Ectodermal cell (in vitro differentiated cells): Measurements from ENCODE around the gene SIGLEC1.

Experiments
- H3K27ac ChIP-seq: 2 replicates; pipeline ENCODE4 v1.7.0; 2013; ENCODE audit warnings: mild to moderate bottlenecking, low read depth, low read length; ENCODE audit not compliant: insufficient read depth, poor library complexity, severe bottlenecking
- H3K27me3 ChIP-seq: 2 replicates; pipeline ENCODE4 v1.7.0; 2013; ENCODE audit warnings: mild to moderate bottlenecking, low read length; ENCODE audit not compliant: insufficient read depth, control insufficient read depth, poor library complexity, severe bottlenecking
- H3K36me3 ChIP-seq: one replicate; pipeline ENCODE4 v1.7.0; 2013; ENCODE audit warnings: low read length; ENCODE audit not compliant: control insufficient read depth, insufficient read depth
- H3K4me1 ChIP-seq: one replicate; pipeline ENCODE4 v1.7.0; 2013; ENCODE audit warnings: low read length; ENCODE audit not compliant: control insufficient read depth, insufficient read depth
- H3K4me3 ChIP-seq: 2 replicates; pipeline ENCODE4 v1.7.0; 2013; ENCODE audit warnings: low read depth, low read length, control low read depth; ENCODE audit not compliant: insufficient read depth
- H3K9me3 ChIP-seq: 2 replicates; pipeline ENCODE4 v1.7.0; 2013; ENCODE audit warnings: mild to moderate bottlenecking, low read length, moderate library complexity; ENCODE audit not compliant: control insufficient read depth
- WGBS, 2 experiments: methylation state at CpG; one replicate each; pipeline ENCODE4 v1.1.7; 2013; ENCODE audit warnings: missing lambda C conversion rate in 2 of 2; 5-methylcytosine and 5-hydroxymethylcytosine counted together

SIGLEC1 gene

GRCh38 chr20:3735768-3736167, 23.4 kb upstream of the SIGLEC1 start:
- Histone ChIP-seq H3K27me3 (peaks cover 31% of the 10 kb centered on the region), H3K27ac (no peak overlapping the region), H3K4me1 (peaks cover 3% of the 10 kb centered on the region), H3K4me3 (no peak overlapping the region), H3K9me3 (no peaks in the 10 kb centered on the region), H3K36me3 (no peaks in the 10 kb centered on the region)
- 90 to 91% methylated on average over 4 of the region's 4 CpGs for WGBS, 2 experiments

GRCh38 chr20:3734111-3734843, 21.9 kb upstream of the SIGLEC1 start:
- Histone ChIP-seq H3K4me1 (peaks cover 3% of the 10 kb centered on the region), H3K27ac (no peak overlapping the region), H3K4me3 (no peak overlapping the region), H3K36me3 (no peaks in the 10 kb centered on the region), H3K27me3 (peaks cover 32% of the 10 kb centered on the region), H3K9me3 (no peaks in the 10 kb centered on the region)
- 74 to 81% methylated on average over 12 of the region's 12 CpGs for WGBS, 2 experiments

GRCh38 chr20:3733119-3733995, 21.0 kb upstream of the SIGLEC1 start:
- WGBS, 2 experiments, result 91 to 92% methylated on average over 20 of the region's 20 CpGs
- Histone ChIP-seq H3K36me3 (no peaks in the 10 kb centered on the region), H3K9me3 (no peaks in the 10 kb centered on the region), H3K4me1 (peaks cover 3% of the 10 kb centered on the region), H3K27me3 (peaks cover 32% of the 10 kb centered on the region), H3K27ac (no peak overlapping the region), H3K4me3 (peak overlapping the region; percentile 10)

- Histone ChIP-seq H3K4me3 (peak within 1 kb of the TSS; percentile 10), H3K36me3 (no peaks in the 10 kb centered on the region), H3K27ac (no peak within 1 kb of the TSS), H3K27me3 (peaks cover 34% of the 10 kb centered on the region), H3K9me3 (no peaks in the 10 kb centered on the region), H3K4me1 (peaks cover 3% of the 10 kb centered on the region)
- WGBS, 2 experiments, result 14% methylated on average over 67 of the region's 67 CpGs
These were observed 20.1 kb upstream of the SIGLEC1 start, which contains the start of gene HSPA12B for GRCh38 chr20:3732327-3733118. Gene HSPA12B (plus strand): TSS chr20:3732685. CDS start chr20:3738675, 5,990 bp downstream.

DNA sequence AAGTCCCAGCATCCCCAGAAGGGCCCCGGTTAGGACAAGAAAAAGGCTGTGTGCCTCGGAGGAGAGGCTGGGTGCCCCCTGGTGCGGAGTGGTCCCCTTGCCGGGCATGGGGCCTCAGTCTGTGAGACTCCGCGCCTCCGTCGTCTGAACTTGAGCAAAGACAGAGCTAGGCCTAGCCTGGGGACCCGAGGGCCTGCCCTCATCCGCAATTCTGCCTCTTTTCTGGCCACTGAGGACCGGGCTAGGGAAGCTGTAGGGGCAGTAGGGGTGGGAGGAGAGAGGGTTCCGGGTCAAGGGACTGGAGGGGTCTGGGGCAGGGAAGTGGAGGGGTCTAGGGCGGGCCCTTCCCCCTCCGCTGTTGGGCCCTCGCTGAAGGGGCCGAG, 19.5 kb upstream of the SIGLEC1 start:
- Histone ChIP-seq H3K27me3 (peaks cover 36% of the 10 kb centered on the region), H3K9me3 (no peaks in the 10 kb centered on the region), H3K27ac (no peak overlapping the region), H3K4me1 (peaks cover 3% of the 10 kb centered on the region), H3K36me3 (no peaks in the 10 kb centered on the region), H3K4me3 (no peak overlapping the region)
- WGBS, 2 experiments, result 68 to 69% methylated on average over 16 of the region's 16 CpGs

DNA sequence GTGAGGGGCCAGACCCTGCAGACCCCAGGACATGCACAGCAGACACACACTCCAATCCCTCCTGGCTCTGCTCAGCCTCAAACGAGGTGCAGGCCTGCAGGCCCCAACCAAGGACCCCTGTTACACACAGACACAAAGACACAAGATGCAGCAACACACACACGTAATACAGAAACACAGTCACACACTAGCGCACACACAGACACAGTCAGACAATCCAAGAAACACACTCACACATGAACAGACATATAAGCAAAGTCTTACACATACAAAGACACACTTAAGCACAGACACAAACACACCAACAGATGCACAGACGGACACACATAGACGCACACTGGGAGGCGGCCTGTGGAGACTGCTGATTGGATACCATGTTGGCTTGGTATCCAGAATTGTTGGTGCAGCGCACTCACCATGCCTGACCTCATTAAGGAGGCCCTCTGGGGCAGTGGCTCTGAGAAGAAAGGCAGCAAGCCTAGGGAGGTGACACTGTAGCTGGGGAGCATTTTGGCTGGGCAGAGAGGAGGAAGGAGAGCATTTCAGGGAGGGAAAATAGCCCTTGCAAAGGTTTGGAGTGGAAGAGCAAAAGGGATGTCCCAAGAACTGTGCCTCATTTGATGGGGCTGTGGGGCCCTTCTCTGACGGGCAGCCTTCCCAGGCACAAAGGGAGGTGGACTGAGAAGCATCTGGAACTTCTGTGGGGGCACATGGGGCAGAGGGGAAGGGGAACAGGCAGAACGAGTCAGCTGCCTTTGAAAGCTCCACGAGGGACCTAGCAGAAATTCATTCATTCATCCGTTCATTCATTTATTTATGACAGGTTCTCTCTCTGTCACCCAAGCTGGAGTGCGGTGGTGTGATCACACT, 18.6 kb upstream of the SIGLEC1 start:
- WGBS, 2 experiments, result 91 to 93% methylated on average over 12 of the region's 12 CpGs
- Histone ChIP-seq H3K4me1 (peaks cover 3% of the 10 kb centered on the region), H3K36me3 (no peaks in the 10 kb centered on the region), H3K9me3 (no peaks in the 10 kb centered on the region), H3K27ac (no peak overlapping the region), H3K27me3 (peaks cover 36% of the 10 kb centered on the region), H3K4me3 (no peak overlapping the region)

DNA sequence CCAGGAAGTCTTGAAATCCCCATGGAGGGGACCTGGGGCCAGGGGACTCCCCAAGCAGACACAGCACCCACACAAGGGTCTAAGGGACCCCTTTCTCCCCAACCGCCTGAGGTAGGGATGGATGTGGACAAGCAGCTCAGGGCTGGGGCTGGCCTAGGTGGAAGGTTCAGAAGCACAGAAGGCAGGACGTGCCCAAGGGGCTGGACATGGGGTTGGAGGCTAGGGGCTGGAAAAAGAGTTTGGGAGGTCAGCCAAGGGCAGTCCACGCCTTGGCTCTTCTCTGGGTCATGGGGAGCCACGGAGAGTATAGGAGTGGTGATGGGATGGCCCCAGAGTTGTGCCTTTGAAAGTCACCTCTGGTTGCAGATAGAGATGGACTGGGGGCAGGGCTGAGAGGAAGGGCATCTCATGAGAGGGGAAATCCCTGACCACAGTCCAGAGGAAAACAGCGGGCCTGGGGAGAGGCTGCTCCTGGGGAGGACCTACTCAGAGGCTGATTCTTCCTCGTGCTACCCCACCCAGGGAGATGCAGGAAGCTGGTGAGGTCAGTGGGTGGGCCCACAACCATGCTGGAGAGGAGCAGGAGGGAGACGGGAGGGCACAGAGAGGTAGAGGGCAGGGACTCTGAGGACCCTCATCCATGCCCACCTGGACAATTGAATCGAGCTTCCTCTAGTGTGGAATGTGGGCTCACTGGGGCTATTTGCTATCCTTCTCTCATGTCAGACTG, 17.6 kb upstream of the SIGLEC1 start:
- Histone ChIP-seq H3K4me3 (no peak overlapping the region), H3K36me3 (no peaks in the 10 kb centered on the region), H3K4me1 (peaks cover 3% of the 10 kb centered on the region), H3K27me3 (peaks cover 36% of the 10 kb centered on the region), H3K9me3 (no peaks in the 10 kb centered on the region), H3K27ac (no peak overlapping the region)
- 87 to 90% methylated on average over 8 of the region's 8 CpGs for WGBS, 2 experiments

- Histone ChIP-seq H3K4me1 (peaks cover 3% of the 10 kb centered on the region), H3K36me3 (no peaks in the 10 kb centered on the region)
- WGBS, 2 experiments, result 94% methylated on average over 6 of the region's 6 CpGs
These were observed 17.0 kb upstream of the SIGLEC1 start for GRCh38 chr20:3729378-3729777.

DNA sequence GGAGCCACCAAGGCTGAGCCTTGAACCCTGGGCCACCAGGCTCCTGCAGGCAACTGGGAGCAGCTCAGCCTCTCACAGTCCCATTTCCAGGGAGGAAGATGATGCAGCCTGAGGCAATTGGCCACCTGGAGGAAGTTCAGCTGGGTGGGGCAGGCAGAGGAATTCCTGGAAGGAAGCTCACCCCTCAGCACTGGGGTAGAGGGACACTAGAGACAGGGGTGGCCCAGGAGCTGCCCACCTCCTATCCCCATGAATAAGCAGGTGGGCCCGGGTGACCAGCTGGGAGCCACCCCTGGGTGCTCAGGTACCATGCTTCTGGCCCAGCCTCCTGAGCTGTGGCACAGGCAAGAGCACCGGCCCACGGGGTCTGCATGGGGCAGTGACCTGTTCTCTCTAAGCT, 16.5 kb upstream of the SIGLEC1 start:
- H3K4me1 ChIP-seq, result peaks cover 3% of the 10 kb centered on the region
- WGBS, 2 experiments, result 90 to 96% methylated on average over 3 of the region's 3 CpGs
- no peak overlapping the region for H3K27ac ChIP-seq
- no peaks in the 10 kb centered on the region for H3K9me3 ChIP-seq
- H3K4me3 ChIP-seq, result no peak overlapping the region
- peaks cover 35% of the 10 kb centered on the region for H3K27me3 ChIP-seq
- no peaks in the 10 kb centered on the region for H3K36me3 ChIP-seq

More at GRCh38 chr20:3729378-3729777, 17.0 kb upstream of the SIGLEC1 start:
- Histone ChIP-seq H3K9me3 (no peaks in the 10 kb centered on the region), H3K27ac (no peak overlapping the region), H3K4me3 (no peak overlapping the region), H3K27me3 (peaks cover 36% of the 10 kb centered on the region)
